Activated T-helper 2 cell treated with anti-CD3 and anti-CD28 coated beads, Interferon-gamma antibody, Interleukin-2, Interleukin-4, amounts not matched to agents 10 μg/mL and 5 μg/mL and 100 μg/mL, durations not matched to agents 14 hours and 24 hours and 36 hours (primary cell): ENCODE data around the gene PAPLN. TPM values are rescaled to one million over a fixed set of nuclear protein-coding genes. Genes with fewer than 3 reads are reported as not detected.
"Not testable (repeated sequence)": the region's sequence is repeated elsewhere in the genome, so short reads cannot be mapped to it uniquely, and the experiment has no call there.

Experiments
- DNase-seq: peaks from one replicate; pipeline ENCODE4 v3.0.0; 2021; ENCODE audit warnings: low spot score
- H3K27ac Mint-ChIP-seq: one replicate; pipeline ENCODE4 v1.8.0; 2021; ENCODE audit warnings: mixed read lengths
- H3K27me3 Mint-ChIP-seq: one replicate; pipeline ENCODE4 v1.8.0; 2021; ENCODE audit warnings: low read depth, mixed read lengths
- H3K36me3 Mint-ChIP-seq: one replicate; pipeline ENCODE4 v1.8.0; 2021; ENCODE audit warnings: low read depth, mixed read lengths
- H3K4me1 Mint-ChIP-seq: one replicate; pipeline ENCODE4 v1.8.0; 2021; ENCODE audit warnings: low read depth, mixed read lengths
- H3K4me3 Mint-ChIP-seq: one replicate; pipeline ENCODE4 v1.8.0; 2021; ENCODE audit warnings: low read depth, mild to moderate bottlenecking, moderate library complexity, mixed read lengths
- H3K9me3 Mint-ChIP-seq: one replicate; pipeline ENCODE4 v1.8.0; 2021; ENCODE audit warnings: mixed read lengths
- intact Hi-C: fragments of 100-400 bp; cut with micrococcal nuclease; formaldehyde crosslinking; loops from one replicate; pipeline ENCODE4 v1.15.1; 2023
- total RNA-seq: library from RNA; stranded (reverse); gene quantifications from 2 replicates; pipeline ENCODE4 v1.2.3, GENCODE V29; 2022

PAPLN gene
- total RNA-seq, 1 donor from 2014 or later, result 0.75 TPM

DNA sequence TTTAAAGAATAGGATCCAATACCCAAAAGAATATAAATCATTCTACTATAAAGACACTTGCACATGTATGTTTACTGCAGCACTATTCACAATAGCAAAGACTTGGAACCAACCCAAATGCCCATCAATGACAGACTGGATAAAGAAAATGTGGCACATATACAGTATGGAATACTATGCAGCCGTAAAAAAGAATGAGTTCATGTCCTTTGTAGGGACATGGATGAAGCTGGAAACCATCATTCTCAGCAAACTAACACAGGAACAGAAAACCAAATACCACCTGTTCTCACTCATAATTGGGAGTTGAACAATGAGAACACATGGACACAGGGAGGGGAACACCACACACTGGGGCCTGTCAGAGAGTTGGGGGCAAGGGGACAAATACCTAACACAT, 71.9 kb downstream of the PAPLN start:
- DNase-seq, H3K4me3 Mint-ChIP-seq, intact Hi-C loops, H3K9me3 Mint-ChIP-seq, H3K27me3 Mint-ChIP-seq, H3K4me1 Mint-ChIP-seq, H3K27ac Mint-ChIP-seq, H3K36me3 Mint-ChIP-seq: not testable (repeated sequence)

DNA sequence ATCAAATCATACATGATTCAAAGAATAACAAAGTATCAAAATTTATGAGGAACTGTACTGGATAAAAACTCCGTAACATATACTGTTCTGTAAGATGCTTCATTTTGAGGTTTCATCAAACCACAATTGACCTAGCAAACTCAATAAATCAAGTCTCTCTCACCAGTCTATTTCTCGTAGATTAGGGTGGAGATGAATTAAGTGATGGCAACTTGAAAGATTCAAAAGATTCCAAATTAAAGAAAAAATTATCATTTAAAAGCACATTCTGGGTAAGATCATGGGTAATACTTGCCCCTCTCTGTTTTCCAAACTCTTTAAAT, 74.4 kb downstream of the PAPLN start:
- Mint-ChIP-seq H3K4me3 (no peak overlapping the region), H3K36me3 (peaks cover 3% of the 10 kb centered on the region)

DNA sequence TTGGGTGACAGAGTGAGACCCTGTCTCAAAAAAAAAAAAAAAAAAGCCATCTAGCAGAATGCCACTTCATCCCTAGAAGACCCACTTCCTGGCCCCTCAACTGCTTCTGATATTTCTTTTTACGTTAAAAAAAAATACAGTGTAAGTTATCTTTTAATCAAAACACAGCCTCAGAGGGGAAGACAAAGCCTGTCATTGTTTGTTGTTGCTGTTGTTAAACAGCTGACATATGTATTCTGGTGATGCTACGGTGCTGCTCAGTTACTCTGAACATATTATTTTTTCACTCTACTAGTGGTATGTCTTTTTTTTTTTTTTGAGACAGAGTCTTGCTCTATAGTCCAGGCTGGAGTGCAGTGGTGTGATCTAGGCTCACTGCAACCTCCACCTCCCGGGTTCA, 75.4 kb downstream of the PAPLN start:
- intact Hi-C loops, result no loop called here
- Mint-ChIP-seq H3K4me1 (peaks cover 7% of the 10 kb centered on the region), H3K27me3 (no peaks in the 10 kb centered on the region), H3K9me3 (no peaks in the 10 kb centered on the region), H3K27ac (no peak overlapping the region), H3K36me3 (no peaks in the 10 kb centered on the region), H3K4me3 (no peak overlapping the region)
- no peak for DNase-seq

More for the DNA sequence above, 74.4 kb downstream of the PAPLN start:
- no peak overlapping the region for H3K27ac Mint-ChIP-seq
- DNase-seq, result no peak
- H3K9me3 Mint-ChIP-seq, result no peaks in the 10 kb centered on the region
- peaks cover 7% of the 10 kb centered on the region for H3K4me1 Mint-ChIP-seq
- no peaks in the 10 kb centered on the region for H3K27me3 Mint-ChIP-seq
- intact Hi-C loops, result no loop called here

DNA sequence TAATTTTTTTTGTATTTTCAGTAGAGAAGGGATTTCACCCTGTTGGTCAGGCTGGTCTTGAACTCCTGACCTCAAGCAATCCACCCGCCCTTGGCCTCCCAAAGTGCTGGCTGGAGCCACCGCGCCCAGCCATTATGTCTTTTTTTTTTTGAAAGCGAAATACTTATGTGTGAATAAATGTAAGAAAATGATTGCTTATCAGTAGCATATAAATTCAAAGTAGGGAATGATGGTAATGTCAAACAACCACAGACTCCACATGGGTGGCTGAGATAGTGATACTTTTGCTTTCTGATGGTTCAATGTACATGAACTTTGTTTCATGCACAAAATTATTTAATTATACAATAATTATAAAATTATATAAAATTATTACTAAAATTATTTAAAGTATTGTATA, 75.8 kb downstream of the PAPLN start:
- H3K9me3 Mint-ChIP-seq, result no peaks in the 10 kb centered on the region
- no peak for DNase-seq
- no peaks in the 10 kb centered on the region for H3K27me3 Mint-ChIP-seq
- H3K4me3 Mint-ChIP-seq, result no peak overlapping the region
- no peaks in the 10 kb centered on the region for H3K36me3 Mint-ChIP-seq
- peaks cover 7% of the 10 kb centered on the region for H3K4me1 Mint-ChIP-seq
- intact Hi-C loops, result no loop called here
- no peak overlapping the region for H3K27ac Mint-ChIP-seq

DNA sequence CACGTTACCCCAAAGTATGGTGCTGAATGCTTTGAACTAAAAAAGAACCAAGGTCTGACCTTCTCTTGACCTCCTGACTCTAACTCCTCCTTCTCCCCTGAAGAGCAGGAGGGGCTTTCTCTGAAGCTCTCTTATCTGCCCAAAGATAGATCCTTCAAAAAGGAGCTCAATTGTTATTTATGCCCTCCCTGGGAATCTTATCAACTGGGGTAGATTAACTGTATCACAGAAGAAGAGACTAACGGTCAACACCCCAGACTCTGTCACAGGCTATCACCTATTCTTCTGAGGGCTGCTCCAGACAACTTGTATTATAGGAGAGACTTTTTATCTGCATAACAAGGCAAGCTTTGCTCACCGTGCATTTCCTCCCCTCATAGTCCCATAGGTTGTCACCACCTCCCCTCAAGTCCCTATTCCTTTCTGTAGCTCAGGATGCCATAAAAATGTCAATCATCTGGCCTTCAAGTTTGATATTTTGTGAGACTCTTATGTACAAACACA, 86.6 kb downstream of the PAPLN start:
- Mint-ChIP-seq H3K9me3 (no peaks in the 10 kb centered on the region), H3K27me3 (no peaks in the 10 kb centered on the region), H3K4me1 (peaks cover 27% of the 10 kb centered on the region), H3K27ac (no peak overlapping the region), H3K36me3 (peaks cover 7% of the 10 kb centered on the region), H3K4me3 (no peak overlapping the region)
- intact Hi-C loops, result no loop called here
- DNase-seq, result no peak

Other genes with a start within 250 kb of the PAPLN start
- 8.3 and 9.8 TPM in 2 replicates for gene ZFYVE1, start 210.4 kb upstream of the PAPLN start, total RNA-seq
- gene RBM25, start 179.0 kb upstream of the PAPLN start, total RNA-seq, result 114 and 121 TPM in 2 replicates
- 34.7 and 36.5 TPM in 2 replicates for gene PSEN1, start 101.0 kb upstream of the PAPLN start, total RNA-seq
- 52.4 and 66.1 TPM in 2 replicates for gene NUMB, start 221.0 kb downstream of the PAPLN start, total RNA-seq